Suppressor macrophage treated with lipopolysaccharide for 4 hours (primary cell): ENCODE data around the gene CCDC187.

ENCODE experiments used
- DNase-seq: peaks from one replicate; pipeline ENCODE4 v3.0.0-alpha.2; 2020

CCDC187 gene

DNA sequence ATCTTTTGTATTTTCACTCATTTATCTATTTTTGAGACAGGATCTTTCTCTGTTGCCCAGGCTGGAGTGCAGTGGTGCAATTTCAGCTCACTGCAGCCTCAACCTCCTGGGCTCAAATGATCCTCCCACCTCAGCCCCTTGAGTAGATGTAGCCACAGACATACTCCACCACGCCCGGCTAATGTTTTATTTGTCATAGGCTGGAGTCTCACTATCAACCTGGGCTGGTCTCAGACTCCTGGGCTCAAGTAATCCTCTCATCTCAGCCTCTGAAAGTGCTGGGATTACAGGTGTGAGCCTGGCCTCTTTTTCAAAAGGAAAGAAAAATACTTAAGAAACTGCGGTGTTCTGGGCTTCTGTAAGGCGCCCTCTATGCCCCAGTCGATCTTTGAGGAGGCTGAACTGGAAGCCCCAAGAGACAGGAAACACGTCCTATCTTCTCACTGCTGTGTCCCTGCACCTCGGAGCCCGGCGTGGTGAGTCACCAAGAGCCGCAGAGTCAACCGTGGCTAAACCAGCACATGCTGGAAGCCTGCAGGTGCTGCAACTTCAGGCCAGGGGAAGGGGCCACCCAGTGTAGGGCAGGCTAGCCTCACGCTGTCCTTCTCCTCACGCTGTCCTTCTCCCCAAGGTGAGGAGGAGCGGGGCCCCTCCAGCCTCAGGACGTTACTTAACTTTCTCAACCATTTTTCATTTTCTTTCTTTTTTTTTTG lies 83.7 kb downstream of the CCDC187 start:
- no peak for DNase-seq

- no peak for DNase-seq
Measured at GRCh38 chr9:136219276-136219675, 84.6 kb downstream of the CCDC187 start.

DNA sequence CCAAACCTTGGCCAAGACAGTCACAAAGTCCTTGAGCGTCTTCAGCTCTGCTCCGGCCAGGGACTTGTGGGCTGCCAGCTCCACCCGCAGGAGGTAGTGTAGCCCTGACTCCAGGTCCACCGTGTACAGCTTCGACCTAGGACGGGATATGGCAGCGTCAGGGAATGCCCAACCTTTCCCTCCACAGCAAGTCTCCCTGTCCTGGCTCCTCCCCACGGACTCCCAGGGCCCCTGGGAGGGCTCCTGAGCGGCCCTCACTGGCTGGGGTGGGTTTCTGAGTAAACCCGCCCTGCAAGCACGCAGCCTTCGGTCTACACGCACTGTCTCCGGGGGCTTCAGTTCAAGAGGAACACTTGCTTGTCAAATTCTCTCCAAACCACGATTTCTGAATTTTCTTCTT lies 85.2 kb downstream of the CCDC187 start:
- DNase-seq = no peak

DNA sequence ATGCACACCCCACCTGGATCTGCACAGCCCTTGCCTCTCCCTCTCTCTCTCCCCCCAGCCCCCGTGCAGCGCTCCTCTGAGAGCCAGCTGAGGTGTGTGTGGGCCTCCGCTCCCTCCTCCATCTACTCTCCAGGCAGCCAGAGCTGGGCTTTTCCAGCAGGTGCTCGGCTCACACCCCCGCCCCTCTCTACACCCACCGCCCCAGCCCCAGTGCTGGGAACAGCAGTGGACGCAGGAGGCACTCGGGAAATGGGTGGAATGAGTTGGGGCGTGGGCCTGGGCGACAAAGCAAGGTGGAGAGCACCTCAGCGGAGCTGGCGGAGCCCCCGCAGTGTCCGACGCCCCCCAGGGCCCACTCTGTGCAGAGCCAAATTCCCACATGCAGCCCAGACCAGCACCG lies 85.6 kb downstream of the CCDC187 start:
- DNase-seq = no peak

DNA sequence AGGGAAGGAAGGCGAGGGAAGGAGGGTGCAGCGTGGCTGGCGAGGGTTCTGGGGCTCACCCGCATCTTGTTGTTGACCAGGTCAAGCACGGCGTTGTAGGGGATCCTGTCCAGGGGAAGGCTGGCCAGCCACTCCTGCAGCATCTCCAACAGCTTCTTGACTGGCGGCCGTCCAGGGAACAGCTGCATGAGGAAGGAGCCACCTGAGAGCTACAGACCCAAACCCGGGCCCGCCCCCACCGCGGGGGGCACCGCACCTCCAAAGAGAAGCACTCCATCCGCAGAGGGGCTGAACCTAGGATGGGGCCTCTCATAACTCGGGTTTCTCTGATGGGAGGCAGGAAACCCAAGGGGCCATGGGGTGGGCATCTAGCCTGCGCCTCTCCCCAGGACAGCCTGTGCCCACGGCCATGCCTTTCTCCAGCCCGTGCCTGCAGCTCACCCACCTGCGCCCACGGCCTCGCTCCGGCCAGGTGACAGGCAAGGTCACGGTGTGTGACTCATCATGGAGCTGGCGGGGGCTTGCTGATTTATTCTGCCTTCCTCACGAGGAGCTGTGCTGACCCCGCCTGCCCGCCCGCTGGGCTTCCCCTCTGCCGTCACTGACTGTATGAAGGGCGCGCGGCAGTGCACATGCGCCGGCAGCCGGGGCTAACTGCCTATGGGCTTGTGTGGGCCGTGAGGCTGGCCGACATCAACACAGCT lies 87.2 kb downstream of the CCDC187 start:
- no peak for DNase-seq

DNA sequence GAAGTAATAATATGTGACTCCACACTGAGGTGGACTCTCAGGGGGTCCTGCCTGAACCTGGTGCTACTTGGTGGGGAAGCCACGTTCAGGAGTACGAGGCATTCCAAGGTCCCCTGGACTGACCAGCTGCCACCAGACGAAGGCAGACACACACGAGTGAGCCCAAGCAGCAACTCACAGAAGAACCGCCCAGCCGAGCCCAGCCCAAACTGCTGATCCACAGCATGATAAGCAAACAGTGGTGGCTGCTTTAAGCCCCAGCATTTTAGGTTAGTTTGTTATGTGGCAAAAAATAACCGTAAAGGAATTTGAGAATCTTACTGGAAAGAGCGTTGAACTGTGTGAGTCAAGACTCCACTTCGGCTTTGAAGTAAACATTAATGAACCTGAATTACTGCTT lies 90.2 kb downstream of the CCDC187 start:
- DNase-seq = no peak

DNA sequence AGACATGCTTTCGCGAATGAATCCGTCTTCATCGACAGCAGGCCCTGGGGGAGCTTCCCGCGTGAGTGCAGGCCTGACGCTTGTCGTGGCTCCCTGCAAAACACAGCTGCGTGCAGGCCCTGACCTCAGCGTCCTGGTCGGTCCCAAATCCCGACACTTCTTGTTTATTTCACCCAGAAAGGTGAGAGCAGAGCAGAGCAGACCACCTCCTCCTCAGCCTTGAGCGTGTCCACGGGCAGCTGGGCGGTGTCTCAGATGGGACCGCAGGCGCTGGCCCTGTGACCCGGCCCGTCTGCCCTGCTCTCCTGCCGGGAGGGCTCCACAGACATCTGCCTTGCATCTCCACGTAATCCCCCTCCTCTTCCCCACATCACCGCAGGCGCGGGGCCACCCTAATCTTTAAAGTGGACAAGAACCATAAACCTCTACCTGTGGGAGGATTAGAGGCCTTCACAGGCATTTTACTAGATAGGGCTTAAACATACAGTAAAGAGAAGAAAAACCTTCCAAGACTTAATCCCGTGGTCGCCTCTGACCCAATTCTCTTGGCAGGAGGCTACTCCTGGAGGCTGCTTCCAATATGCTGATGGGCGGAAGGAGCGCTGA lies 91.4 kb downstream of the CCDC187 start:
- no peak for DNase-seq

- DNase-seq = no peak
Measured at GRCh38 chr9:136211441-136212344, 92.2 kb downstream of the CCDC187 start.

- no peak for DNase-seq
Measured at GRCh38 chr9:136211006-136211405, 92.9 kb downstream of the CCDC187 start.

DNA sequence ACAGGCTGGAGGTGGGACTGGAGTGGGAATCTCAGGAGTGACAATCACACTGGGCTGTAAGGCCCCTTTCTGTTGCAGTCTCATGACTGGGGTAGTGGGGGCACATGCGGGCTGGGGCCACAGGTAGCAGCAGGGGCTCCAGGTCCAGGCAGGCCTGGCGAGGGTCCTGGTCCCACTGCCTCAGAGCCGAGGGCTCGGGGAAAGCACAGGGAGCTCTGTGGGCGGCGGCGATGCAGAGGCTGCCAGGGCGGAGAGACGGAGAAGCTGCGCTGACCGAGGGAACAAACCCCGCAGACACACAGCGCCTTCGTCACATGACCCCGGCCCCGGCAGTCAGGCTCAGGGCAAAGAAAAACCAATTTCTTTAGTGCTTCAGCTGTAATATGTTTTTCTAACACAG lies 93.6 kb downstream of the CCDC187 start:
- DNase-seq = no peak

DNA sequence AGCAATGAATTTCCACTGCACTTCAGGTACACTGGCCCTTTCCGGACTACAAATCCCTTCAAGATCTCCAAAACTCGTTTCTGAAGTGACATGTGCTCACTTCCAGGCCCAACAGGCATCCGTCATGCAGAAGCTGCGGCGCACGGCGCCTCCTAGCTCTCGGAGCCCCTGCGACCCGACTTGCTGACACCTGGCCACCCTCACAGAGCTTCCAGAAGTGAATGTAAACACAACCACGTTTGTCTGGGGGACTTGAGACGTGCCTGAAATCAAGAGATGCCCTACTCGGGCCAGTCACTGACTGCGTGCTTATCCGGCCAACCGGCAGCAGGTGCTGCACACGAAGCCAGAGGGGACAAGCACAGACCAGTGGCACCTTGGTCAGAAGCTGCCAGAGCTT lies 94.1 kb downstream of the CCDC187 start:
- no peak for DNase-seq

- no peak for DNase-seq
Measured at GRCh38 chr9:136209232-136209631, 94.7 kb downstream of the CCDC187 start.

- no peak for DNase-seq
Measured at GRCh38 chr9:136208675-136209074, 95.2 kb downstream of the CCDC187 start.

DNA sequence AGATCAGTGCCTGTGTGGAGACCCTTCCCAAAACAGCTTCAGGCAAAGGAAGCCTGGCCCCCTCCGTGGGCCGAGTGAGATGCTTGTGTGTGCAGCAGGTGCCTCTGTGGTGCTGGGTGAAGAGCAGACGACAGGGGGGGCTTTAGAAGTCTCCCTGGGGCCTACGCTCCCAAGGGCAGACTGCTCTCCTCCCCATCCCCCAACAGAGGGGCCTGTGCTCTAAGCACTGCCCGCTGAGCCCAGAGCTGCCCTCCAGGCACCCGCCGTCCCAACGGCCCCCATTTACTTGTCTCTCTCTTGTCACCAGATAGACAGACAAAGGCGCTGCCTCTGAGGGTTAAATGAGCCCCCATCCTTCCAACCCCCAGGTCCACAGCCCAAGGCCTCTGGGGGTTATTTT lies 96.3 kb downstream of the CCDC187 start:
- DNase-seq = no peak

GRCh38 chr9:136206602-136207275 lies 97.2 kb downstream of the CCDC187 start:
- no peak for DNase-seq

GRCh38 chr9:136205707-136205992 lies 98.2 kb downstream of the CCDC187 start:
- no peak for DNase-seq

DNA sequence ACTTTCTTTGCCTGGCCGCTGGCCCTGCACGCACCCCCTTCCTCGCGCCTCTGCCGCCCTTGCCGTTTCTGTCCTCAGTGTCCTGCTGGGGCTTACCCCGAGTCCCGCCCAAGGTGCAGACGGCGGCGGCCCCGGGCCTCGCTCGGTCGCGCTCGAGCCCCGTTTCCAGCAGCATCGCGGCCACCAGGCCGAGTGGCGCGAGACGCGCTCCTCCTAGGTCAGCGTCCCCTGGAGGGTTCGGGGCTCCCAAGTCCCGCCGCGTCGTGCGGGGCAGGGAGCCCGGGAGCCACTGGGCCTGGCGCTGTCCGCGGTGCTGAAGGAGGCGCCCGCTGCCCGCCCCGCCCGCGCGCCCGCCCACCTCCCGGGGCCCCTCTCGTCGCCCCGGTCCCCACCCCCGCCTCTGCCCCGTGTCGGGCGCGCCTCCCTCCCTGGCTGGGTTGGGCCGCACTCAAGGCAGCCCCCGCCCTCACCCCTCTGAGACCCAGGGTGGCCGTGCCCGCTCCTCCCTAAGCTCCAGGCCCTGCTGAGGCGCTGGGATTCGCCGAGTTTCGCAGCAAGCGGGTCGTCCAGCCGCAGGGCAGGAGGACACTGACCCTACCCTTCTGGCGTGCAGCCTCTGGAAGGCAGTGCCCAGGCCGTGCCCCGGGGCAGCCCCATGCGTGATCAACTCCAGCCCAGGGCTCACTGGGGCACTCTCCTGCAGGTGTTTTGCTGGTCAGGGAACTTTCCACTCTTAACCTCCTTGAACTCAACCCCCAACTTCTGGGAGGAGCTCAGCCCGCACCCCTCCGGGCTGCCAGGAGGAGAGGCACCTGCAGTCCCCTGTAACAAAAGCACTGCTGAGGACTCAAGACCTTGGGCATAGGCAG lies 98.8 kb downstream of the CCDC187 start, which contains the start of gene LHX3:
Gene LHX3, minus strand, starts transcription at position 291 of the 869 bp plus-strand sequence. Its CDS starts 116 bp downstream, at position 175.
- DNase-seq = peak; percentile 19

- no peak for DNase-seq
Measured at GRCh38 chr9:136204145-136204805, 99.6 kb downstream of the CCDC187 start.

- DNase-seq = no peak
Measured at GRCh38 chr9:136203408-136204144, 100.3 kb downstream of the CCDC187 start.
